Hypothalamus (tissue), 51 donors: ENCODE data around the gene TMC4.

Experiments used
- DNase-seq, 51 donors: peaks; one replicate each; lab custom pipeline; 2025; lab: John Stamatoyannopoulos, UW

Gene TMC4

DNA sequence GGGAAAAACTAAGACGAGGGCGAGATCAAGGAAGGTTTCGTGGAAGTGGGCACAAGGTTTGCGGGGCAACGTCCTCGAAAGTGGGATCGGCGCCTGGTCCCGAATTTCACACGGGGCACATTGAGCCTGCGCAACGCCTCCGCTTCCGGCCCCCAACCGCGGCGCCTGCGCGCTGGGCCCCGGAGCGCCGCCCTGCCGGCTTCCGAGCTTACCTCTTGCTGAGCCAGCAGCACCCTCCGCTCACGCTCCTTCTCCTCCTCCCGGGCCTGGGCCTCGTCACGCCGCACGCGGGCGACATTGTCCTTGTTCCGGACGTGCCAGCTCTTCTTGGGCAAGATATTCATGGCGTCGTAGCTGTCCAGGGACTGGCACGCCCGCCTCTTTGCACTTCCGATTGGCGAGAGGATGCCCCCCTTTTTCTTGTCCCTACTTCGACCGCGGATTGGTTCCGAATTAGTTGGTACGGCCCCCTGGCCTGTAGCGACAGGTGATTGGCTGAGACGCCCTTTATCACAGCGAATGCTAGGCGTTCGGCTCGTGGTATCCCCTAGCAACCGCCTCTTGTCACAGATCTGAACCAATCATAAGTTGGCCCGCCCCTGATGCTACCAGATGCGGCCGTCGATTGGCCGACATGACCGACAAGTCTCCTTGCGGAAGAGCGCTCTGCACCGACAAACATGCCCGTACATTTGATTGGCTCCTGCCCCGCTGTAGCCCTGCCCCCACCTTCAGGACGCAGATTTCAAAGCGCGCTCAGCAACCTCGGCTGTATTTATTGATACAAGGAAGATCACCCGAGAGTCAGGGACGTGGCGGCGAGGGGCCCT, 13.4 kb downstream of the TMC4 start, which contains the start of gene LENG1:
LENG1 (minus strand) TSS at position 370 of the 830 bp plus-strand sequence; CDS start at position 344, 26 bp downstream.
- DNase-seq: peak; percentile 90 to 100 (median 99)

DNA sequence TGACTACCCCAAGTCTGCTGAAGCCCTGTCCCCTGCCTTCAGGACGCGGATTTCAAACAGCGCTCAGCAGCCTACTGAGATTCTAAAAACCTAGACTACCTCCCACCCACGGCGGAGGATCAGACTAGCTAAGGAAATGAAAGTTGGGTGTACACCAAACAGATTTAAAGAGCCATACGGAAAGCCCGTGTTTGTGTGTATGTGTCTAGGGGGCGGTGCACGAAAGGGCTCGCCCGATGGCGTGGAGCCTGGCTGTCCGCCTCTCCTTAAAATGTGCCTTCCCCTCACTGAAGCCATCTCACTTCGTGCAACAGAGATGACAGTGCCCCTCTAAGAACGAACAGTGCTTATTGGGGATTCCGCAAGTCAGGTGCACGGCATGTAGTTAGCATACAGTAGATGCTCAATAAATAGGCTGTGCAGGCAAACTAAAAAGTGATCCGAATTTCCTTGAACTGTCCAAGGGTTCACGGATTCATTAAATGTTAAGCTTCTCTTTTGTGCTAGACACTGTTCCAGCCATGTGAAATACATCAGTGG, 14.1 kb downstream of the TMC4 start:
- DNase-seq: peak in 1 of 51 donors; percentile 20

- no peak for DNase-seq
Observed at GRCh38 chr19:54156953-54157352, 16.0 kb downstream of the TMC4 start.

DNA sequence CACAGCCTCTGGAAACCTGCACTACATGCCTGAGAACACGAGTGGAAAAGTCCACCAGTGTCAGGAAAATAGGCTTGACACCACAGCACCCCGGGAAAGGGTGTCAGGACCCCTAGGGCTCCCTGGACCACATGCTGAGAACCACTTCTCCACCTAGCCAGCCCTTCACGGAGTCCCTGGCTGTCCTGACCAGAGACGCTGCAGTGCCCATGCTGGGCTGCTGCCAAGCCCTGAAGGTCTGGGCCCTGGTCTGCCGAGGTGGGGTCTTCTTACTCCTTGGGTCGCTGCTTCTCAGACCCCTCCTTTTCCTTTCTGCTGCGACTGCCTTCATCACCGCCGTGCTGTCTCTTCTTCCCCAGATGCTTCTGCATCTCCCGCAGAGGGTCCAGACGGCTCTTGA, 16.5 kb downstream of the TMC4 start:
- no peak for DNase-seq

- no peak for DNase-seq
Observed at GRCh38 chr19:54155694-54156093, 17.3 kb downstream of the TMC4 start.

GRCh38 chr19:54154603-54155345, 18.2 kb downstream of the TMC4 start:
- no peak for DNase-seq

GRCh38 chr19:54153731-54154326, 19.1 kb downstream of the TMC4 start:
- DNase-seq: no peak

DNA sequence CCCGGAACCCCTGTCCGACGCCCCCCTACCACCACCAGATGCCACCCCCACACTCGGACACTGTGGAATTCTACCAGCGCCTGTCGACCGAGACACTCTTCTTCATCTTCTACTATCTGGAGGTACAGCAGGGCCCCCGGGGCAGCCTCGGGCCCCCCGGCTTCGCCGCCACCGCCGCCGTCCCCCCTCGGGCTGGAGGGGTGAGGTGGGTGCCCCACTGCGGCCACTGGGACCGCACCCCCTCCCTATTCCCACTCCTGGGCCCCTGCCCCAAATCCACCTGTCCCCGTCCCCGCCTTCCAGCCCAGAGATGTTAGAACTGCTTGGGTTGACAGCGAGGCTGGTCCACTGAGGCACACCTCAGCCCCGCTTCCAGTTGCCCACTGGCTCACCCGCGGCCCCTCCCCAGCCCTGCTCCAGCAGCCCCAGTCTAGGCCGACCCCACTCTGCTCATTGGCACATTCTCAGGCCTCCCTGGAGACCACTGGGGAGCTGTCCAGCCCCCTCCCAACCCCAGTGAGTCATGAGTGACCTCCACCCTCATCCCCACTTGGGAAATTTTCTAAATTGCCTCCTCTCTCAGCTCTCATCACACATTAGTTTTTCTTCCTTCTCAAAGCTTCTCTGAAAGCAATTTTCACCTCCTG, 20.0 kb downstream of the TMC4 start:
- DNase-seq: no peak

- DNase-seq: no peak
Observed at GRCh38 chr19:54152267-54152666, 20.7 kb downstream of the TMC4 start.

DNA sequence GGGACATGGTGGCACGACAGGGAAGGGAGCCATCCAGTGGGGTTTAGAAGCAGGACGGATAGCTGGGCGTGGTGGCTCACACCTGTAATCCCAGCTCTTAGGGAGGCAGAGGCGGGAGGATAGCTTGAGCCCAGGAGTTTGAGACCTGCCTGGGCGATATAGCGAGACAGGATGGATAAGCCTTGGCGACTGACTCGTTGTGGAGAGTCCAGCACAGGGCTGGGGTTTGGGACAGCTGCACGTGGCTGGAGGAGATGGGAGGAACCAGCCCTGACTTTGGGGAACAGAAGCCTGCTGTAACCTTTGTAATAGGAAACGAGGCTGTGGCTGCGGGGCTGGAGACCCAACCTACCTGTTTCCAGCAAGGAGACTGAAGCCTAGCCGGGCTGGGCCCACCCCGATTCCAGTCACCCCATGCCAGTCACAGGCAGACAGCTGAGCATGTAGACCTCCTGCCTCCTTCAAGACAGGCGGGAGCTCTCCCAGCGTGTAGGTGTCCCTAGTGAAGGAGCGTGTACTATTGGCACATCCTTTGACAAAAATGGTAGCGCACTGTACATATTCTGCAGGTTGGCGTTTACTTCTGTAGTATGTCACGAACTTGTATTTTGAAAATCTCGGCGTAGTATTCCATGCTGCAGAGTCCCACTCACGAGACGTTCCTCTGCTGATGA, 21.5 kb downstream of the TMC4 start:
- no peak for DNase-seq

DNA sequence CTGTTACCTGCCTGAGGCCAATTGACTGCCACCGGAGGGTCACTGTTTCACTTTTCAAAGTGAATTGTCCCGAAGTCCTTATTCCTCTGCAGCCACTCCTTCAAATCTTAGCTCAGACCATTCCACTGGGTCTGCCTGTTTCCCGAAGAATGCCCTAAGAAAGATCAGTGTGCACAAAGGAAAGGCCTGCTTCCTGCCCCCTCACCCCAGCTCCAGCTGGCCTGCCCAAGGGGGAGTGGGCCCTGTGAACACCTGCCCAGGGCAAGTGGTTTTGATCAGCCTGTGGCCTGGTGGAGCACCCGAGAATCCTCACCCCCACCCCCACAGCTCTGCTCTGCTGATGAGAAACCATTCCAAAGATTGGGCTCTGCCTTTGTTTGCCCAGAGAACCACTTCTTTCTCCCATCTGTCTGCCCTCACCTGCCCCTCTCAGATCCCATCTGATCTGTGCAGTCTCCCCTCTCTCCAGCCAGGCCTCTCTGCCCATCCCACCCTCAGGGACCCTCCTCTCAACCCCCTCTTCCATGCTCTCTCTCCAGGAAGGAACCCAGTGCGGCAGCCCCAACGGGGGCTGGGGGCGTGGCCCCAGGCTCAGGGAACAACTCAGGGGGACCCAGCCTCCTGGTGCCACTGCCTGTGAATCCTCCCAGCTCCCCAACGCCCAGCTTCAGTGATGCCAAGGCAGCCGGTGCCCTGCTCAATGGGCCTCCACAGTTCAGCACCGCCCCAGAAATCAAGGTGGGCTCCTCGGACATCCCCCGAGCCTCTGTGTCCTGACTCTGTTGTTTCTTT, 23.7 kb downstream of the TMC4 start:
- DNase-seq: no peak

- no peak for DNase-seq
Observed at GRCh38 chr19:54148158-54148557, 24.8 kb downstream of the TMC4 start.

- no peak for DNase-seq
Observed at GRCh38 chr19:54147676-54148075, 25.3 kb downstream of the TMC4 start.

DNA sequence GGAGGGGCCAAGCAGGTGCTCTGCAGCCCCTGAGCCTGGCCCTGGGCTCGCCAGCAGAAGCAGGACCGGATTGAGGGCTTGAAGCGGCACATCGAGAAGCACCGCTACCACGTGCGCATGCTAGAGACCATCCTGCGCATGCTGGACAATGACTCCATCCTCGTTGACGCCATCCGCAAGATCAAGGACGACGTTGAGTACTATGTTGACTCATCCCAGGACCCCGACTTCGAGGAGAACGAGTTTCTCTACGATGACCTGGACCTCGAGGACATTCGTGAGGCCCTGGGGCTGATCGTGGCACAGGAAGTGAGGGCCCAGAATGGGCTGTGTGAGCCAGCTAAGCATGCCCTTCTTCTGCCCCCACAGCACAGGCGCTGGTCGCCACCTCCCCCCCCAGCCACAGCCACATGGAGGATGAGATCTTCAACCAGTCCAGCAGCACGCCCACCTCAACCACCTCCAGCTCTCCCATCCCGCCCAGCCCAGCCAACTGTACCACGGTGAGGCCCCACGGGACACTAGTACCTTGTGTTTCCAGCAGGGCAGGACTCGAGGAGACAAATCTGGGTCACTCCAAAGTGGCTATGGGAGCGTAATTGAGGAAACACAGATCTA, 27.3 kb downstream of the TMC4 start:
- no peak for DNase-seq

DNA sequence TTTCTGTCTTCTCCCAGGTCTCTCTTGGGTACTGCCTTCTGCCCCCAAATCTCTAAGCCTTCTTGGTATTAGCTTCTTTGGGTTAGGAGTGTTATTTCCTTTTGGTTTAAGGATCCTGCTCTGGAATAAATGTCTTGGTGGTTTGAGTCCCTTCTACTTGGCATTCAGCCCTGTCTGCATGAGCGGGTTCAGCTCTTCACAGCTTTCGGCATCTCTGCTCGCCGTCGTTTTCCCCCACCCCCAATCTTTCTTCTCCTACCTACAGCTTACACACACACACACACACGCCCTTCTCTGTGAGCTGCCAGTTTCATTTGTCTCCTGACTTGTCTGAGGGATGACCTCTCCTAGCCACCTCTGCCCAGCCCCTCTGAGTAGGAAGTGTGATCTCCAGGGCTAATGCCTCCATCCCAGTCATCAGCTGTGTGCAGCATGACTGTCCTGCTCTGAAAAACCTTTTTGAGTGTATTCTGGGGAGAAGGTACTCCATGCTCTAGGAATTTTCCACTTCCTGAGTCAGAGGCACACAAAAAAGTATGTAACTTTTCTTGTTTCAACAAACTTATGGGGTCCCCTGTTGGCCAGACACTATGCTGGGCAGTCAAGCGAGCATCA, 30.7 kb downstream of the TMC4 start:
- no peak for DNase-seq

DNA sequence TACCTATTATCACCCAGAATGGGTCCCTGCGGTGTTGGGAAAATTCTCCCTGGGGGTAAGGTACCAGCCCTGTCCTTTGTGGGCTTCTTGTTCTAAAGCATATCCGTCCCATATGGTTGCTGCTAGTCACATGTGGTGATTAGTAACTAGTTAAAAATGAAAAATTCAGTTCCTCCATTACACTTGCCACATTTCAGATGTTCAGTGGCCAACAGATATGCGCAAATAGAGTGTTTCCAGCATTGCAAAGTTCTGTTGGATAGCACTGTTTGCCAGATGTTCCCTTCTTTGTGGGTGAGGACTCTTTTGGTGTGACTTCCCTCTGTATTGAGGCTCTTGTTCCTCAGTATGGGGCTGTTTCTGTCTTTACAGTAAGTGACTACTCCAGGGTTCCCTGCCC, 31.6 kb downstream of the TMC4 start:
- no peak for DNase-seq

DNA sequence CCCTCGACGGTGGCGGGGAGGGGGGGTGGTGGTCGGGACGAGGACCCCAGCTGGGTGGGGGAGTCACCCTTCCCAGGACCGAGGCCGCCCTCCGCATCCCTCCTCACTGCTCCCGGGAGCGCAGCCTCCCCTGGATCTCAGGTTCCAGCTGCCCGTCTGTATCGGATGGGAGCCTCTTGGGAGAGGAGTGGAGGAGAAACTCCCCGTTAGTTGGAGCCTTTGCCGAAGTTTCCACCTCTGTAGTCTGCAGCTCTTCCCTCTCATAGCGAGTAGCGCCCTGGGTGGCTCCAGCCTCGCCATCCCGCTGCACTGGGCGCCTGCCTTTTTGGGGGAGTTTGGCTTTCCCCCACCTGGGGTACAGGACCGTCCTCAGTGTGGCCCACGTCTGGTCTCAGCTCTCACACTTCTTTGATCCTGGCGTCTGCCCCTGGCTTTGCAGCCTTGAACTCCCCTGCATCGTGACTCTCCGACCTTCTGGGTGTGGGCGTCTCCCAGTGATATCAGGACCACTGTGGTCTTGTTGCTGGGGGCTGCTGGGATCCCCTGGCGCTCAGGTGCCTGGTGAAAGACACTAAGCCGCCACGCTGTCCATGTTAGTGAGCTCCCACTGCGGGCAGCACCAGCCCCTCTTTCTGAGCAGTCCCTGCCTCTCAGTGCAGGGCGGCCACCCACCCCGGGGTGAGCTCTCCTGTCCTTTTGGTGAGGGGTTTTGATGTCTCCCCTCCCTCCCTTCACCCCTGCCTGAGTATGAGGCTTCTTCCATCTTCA, 34.3 kb downstream of the TMC4 start:
- DNase-seq: peak in 2 of 51 donors; percentile 8 to 9
